NCI-H524 treated with DMSO at 0.1 percent for 48 hours (cell line): ENCODE data around the gene RPS10.
A peak's percentile ranks its signal among the peaks of the same experiment; 100 is the strongest.
"Not testable (repeated sequence)": the region's sequence is repeated elsewhere in the genome, so short reads cannot be mapped to it uniquely, and the experiment has no call there.

Source experiments
- DNase-seq: peaks from one replicate; lab custom pipeline; 2025; lab: John Stamatoyannopoulos, UW

RPS10 gene

DNA sequence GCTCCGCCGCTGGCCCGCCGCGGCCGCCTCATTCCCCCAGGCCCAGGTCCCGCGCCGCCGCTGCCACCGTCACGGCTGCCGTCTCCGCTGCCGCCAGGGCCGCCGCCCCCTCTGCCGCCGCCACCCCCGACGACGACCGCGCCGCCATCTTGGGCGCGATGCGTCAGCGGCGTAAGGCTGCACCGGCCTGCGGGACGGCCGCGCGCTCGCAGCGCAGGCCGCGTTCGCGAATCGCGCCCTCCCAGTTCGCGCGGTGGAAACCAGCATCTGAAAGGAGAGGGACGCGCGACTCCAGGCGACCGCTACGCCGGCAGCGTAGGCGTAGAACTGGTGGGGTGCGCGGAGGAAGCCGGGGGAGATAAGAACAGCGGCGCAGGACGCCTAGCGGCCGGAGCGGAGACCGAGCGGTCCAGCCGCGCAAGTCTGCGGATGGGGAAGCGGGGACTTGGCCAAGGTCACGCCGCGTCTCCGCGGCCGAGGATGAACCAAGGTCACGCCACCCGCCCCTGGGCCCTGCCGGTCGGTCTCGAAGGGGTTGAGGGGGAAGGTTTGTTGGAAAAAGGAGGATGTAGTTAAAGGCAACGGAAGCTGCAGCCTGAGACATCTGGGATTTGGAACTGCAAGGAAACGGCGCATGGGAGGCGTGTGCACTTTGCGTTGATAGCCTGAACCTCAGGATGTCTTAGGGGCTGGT lies 33.2 kb downstream of the RPS10 start, which contains the start of gene NUDT3:
TSS of gene NUDT3 (minus strand) at position 173 of the 694 bp plus-strand sequence. CDS start 307 bp downstream, outside the sequence.
- peak; percentile 36 for DNase-seq

DNA sequence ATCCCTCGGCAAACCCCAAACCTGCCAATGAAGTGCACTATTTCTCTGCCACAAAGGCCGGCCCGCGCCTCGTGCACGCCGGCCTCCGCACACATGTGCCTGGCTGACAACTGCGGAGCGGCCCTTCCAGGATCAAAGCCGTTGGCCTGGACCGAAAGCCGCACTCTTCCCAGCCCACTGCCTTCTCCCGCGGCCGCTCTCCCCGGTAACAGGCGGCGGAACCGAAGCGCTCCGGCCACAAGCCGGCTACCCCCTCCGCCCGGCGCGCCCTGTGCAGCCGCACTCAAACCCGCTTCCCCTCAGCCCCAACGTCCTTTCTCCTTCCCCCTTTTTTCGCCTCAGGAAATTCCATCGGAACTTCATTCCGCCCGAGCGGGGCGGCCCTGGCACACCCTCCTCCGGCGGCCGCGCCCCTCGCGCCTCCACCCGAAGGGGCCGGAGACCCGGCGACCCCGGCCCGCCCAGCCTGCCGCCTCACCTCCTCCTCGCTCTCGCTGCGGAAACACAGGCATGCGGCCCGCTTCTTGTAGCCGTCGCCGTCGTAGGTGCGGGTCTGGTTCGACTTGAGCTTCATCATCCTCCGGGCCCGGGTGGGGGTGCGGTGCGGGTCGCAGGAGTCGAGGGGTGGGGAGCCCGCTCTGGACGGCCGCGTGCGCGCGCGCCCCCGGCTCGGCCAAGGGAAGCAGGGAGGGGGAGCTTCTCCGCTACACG lies 33.9 kb downstream of the RPS10 start:
- peak; percentile 35 for DNase-seq

DNA sequence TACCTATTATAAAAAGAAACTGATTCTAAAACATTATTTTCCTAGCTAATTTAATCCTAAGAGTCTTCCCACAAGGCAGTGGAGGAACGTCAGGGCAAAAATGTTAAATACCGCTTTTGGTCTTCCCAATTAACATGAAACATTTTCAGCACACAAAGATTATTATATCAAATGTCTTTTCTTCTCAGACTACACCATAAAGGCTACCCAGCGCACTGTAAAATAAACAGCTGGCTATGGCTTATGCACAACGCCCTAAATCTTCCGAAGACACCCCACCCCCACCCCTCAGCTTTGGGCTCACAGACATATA lies 34.4 kb downstream of the RPS10 start:
- no peak for DNase-seq

DNA sequence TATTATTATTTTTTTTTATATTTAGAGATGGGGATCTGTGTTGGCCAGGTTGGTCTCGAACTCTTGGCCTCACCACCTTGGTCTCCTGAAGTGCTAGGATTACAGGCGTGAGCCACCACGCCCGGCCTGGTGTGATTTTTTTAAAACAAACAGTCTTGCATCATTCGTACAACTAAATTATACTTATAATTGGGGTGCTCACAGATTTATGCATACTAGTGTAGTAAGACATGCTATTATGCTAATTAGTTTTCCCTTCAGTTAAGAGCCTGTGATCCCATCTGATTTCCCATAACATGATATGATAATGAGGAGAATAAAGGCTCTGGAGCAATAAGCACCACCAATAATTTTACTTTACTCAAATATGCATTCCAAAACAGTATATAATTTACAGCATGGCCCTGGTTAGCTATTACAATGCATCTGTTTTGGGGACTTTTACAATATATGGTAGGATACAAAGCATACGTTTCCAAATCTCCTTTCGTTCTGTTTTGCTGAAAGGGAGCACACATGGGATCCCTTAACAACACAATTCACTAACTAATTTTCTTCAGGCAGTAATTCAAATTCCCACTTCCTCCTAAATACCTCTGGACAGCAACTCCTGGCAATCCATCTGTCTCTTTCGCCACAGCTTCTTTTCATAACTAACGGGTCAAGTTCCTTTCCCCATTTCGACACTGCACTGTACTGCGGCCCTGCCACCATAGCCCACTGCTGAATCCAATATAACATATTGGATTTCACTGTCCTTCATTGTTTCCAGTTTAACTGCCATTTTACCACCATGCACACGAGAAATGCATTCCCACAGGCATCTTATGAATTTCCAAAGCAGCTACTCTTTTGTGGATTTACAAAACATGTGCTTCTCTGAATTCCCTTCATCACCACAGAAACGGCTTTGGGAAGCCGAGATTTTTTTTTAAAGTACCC lies 35.1 kb downstream of the RPS10 start:
- peak; percentile 65 for DNase-seq

DNA sequence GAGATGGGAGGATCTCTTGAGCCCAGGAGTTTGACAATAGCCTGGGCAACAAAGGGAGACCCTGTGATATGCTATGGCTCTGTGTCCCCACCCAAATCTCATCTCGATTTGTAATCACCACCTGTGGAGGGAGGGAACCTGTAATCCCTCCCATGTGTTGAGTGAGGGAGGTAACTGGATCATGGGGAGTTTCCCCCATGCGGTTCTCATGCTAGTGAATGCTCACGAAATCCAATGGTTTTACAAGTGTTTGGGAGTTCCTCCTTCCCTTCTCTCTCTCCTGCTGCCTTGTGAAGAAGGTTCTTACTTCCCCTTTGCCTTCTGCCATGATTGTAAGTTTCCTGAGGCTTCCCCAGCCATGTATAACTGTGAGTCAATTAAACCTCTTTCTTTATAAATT lies 36.8 kb downstream of the RPS10 start:
- DNase-seq: no peak

DNA sequence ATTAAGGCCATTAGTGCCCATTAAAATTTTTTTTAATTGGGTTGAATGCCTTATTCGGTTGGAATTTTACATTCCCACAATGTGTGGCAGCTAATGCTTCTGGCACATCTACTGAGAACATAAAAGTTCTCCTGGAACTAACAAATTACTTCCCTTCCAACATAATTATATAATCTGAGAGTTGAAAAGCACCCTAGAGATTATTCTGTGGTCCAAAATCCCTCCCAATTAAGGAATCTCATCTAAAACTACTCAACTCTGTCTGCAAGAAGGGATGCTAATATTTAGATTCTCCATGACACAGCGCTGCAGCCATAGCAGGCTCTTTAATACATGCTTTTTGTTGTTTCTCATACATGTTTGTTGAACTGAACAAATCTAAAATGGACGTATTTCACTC lies 37.4 kb downstream of the RPS10 start:
- DNase-seq: no peak

DNA sequence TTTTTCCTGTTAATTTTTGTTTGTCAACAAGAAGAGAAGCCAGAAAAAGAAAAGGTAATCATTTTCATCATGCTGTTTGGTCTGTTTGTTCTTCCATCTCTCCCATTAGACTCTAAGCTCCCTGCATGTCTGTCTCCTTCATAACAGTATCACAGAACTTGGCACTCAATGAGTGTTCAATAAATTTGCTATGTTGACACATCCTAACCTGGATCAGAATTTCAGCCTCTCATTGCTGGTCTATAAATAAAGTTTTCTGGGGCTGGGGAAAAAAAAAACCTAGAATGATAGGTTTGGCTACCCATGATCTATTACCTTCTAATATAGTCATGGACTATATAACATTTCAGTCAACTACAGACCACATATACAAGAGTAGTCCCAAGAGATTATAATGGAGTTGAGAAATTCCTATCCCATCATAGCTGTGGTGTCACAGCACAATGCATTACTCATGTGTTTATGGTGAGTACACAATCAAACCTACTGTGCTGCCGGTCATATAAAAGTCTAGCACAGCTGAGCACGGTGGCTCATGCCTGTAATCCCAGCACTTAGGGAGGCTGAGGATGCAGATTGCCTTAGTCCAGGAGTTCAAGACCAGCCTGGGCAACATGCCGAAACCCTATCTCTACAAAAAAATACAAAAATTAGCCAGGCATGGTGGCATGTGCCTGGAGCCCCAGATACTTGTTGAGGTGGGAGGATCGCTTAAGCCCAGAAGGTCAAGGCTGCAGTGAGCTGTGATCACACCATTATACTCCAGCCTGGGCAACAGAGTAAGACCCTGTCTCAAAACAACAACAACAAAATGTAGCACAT lies 39.3 kb downstream of the RPS10 start:
- no peak for DNase-seq

DNA sequence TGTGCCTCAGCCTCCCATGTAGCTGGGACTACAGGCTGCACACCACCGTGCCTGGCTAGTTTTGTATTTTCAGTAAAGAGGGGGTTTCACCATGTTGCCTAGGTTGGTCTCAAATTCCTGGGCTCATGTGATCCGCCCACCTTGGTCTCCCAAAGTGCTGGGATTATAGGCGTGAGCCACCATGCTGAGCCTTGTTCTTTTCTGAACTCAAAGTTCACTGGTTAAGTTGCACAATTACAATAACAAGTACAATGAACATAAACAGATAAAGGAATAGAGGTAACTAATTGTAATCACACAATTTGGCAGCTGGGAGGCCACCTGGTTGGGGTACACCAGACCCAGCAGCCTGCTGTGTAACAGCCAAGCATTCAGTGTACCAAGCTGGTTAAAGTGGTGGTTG lies 40.1 kb downstream of the RPS10 start:
- DNase-seq: no peak

DNA sequence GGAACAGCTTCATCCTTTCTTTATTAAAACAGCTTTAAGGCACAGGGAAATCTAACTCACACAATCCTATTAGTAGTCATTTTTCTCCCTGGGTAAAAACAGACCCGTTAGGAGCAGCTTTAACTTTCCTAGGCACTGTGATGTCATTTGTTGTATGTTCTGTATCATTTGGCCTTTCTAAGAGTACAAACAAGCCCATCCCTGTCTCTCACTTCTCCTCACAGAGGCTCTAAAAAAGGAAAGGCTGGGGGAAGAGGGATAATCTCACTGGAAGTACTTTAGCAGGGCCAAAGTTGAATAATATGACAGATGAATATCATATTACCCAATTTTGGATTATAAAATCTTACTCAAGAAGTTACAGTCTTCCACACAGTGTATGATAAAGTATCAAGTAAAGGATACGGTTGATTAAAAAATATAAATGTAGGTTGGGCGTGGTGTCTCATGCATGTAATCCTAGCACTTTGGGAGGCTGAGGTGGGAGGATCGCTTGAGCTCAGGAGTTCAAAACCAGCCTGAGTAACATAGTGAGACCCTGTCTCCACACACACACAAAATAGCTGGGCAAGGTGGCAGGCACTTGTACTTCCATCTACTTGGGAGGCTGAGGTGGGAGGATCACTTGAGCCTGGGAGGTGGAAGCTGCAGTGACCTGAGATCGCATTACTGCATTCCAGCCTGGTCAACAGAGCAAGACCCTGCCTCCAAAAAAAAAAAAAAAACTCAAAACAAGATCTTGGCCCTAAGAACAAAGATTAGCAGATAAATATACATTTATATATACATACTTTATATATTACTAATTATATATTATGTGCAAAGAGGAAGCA lies 41.3 kb downstream of the RPS10 start:
- DNase-seq: no peak

DNA sequence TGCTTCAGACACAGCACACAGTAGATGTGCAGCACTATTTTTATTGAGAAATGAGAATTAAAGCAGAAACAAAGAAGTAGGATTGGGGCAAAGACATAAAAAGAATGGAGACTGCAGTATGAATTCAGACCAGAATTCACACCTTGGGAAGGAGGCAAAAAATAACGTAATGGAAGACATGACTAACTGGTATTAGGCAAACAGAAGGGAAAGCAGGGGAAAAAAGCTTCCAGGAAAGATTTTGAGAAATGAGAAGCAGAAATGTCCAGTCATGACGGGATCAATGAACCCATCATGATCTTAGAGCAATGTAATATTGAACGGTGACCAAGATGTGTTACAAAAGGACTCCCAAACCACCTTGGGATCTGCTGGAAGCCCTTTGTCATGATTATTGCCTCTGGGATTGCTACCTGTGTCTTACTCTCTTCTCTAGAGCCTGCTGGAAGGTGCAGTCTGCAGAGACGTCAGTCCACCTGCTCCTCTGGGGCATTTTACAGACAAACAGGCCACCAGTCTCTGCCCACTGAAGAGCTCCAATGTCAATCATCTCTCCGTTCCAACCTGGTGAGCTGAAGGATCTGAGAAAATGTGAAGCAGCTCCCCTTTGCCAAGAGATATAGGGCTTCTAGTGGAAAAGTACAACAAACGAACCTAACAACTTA lies 42.1 kb downstream of the RPS10 start:
- no peak for DNase-seq

DNA sequence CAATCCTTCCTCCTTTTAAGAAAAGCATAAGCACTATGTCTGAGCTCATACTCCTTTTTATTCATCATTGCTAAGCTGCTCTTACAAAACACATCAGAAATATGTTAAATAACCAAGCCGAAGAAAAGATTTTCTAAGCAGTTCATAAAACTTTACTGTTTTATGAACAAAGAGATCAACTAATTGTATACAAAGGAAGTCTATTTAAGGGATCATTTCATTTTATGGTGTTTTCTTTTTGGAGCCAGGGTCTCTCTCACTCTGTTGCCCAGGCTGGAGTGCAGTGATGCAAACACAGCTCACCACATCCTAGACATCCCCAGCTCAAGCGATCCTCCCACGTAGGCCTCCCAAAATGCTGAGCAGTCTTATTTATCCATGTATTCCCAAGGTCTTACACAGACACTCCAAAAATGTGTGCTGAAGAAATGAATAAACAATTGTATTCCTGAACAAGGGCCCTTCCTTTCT lies 42.7 kb downstream of the RPS10 start:
- no peak for DNase-seq

DNA sequence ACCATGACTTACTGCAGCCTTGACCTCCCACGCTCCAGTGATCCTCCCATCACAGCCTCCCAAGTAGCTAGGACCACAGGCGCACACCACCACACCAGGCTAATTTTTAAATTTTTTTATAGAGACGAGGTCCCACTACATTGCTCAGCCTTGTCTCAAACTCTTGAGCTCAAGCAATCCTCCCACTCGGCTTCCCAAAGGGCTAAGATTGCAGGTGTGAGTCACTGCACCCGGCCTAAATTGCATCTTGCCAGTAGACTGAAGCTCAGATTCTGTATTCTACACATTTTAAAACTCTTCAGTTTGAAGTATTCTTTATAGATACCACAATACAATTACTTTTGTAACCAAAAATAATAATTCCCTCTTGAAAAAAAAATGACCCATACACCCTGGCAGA lies 44.8 kb downstream of the RPS10 start:
- no peak for DNase-seq

DNA sequence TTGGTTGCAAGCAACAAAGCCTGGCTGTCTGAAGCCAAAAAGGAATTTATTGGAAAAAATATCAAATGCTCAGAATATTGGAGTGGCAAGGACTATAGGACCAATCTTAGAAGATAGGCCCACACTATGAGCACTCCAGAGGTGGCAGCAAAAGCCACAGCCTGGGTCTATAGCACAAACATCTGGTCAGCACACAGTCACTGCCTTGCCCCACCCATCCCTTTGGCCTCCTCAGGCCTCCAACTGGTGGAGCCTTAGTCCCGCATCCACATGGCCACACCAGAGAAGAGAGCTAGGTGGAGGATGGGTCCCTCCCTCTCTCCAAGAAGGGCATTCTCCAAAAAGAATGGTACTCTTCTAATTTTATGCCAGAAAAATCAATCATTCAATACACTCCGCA lies 47.4 kb downstream of the RPS10 start:
- no peak for DNase-seq

DNA sequence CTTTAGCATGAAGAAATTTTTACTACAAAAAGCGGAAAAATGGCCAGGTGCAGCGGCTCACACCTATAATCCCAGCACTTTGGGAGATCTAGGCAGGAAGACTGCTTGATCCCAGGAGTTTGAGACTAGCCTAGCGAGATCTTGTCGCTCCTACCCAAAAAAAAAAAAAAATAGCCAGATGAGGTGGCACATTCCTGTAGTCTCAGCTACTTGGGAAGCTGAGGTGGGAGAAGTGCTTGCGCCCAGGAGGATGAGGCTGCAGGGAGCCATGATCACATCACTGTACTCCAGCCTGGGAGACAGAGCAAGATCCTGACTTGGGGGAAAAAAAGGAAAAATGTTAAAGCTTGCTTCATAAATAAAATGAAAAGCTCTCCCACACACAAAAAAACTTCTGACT lies 47.9 kb downstream of the RPS10 start:
- DNase-seq: no peak

DNA sequence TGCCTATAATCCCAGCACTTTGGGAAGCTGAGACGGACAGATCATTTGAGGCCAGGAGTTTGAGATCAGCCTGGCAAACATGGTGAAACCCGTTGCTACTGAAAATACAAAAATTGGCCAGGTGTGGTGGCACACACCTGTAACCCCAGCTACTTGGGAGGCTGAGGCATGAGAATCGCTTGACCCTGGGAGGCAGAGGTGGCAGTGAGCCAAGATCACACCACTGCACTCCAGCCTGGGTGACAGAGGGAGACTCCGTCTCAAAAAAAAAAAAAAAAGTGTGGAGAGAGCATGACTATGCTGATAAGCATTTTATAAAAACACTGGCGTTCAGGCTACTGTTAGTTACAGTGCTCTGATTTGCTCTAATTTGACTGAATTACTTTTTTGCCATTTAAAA lies 48.3 kb downstream of the RPS10 start:
- not testable (repeated sequence) for DNase-seq

DNA sequence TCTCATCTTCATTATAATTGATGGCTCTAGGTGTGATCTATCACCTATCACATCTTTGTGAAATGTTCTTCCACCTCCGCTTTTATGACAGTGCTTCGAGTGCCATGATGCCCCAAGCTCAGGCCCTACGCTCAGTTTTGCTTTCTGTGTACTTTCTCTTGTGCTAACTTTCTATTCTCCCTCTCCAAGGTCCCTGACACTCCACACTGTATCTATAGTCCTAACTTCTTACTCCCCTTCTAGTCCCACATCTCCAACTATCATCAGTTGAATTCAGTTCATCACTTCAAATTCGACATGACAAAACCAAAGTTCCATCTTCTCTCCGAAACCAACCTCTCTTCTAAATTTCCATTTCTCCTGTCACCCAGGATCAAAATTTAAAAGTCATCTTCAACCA lies 50.0 kb downstream of the RPS10 start:
- no peak for DNase-seq

DNA sequence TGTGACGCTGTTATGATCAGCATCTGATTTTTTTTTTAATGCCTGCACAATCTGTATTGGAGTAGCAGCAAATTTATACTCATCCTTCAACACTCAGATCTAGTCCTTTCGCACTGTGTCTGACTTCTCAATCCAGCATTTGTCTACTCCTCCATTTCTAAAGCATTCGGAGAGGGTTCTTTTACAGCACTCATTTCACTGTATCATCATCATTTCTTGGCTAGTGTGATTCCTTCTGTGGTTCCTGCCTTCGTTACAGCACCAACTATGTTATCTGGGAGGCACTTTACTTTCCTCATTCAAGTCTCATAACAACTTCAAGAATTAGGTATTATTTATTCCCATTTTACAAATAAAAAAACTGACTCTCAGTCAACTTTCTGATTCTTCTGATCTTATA lies 51.4 kb downstream of the RPS10 start:
- no peak for DNase-seq

DNA sequence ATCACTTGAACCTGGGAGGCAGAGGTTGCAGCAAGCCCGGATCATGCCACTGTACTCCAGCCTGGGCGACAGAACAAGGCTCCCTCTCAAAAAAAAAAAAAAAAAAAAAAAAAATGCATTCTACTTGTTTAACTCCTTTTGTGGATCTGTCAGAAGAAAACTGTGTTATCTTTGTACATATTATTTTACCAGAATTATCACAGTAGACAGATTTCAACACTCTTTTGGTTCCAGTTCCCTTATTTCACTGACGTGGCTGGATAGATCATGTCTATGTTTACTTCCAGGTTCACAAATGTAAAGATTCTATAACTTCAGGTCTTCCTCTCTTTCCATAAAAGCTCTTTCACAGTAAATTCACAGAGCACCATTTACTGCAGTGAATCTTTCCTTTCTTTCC lies 51.8 kb downstream of the RPS10 start:
- DNase-seq: no peak

DNA sequence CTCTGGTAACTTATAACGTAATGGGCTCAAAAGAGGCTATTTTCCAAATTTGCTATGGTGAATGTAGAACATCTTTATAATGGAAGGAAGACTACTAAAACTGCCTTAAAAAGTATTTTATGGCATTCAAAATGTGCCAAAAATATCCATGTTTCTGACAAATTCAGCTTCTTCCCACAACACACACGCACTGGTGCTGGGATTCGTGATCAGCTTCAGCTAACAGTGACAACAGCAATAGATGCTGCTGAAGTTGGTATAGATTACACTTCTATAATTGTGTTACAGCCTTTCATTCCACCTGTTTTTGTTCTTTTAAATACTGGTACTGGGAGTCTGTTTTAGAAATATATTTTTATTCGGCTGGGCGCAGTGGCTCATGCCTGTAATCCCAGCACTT lies 52.4 kb downstream of the RPS10 start:
- DNase-seq: no peak

DNA sequence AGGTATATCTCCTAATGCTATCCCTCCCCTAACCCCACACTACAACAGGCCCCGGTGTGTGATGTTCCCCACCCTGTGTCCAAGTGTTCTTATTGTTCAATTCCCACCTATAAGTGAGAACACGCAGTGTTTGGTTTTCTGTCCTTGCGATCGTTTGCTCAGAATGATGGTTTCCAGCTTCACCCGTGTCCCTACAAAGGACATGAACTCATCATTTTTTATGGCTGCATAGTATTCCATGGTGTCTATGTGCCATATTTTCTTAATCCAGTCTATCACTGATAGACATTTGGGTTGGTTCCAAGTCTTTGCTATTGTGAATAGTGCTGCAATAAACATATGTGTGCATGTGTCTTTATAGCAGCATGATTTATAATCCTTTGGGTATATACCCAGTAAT lies 54.0 kb downstream of the RPS10 start:
- DNase-seq: not testable (repeated sequence)
